Neural progenitor cell (in vitro differentiated cells): ENCODE measurements around the gene ABLIM2.

ENCODE experiments used
- CTCF ChIP-seq: fragments of 200-600 bp; sonication (generic); IDR thresholded peaks from 2 replicates; pipeline ENCODE4 v1.5.1; 2017; ENCODE audit warnings: antibody characterized with exemption, mild to moderate bottlenecking
- EZH2 ChIP-seq: fragments of 200-600 bp; sonication (generic); IDR thresholded peaks from 2 replicates; pipeline ENCODE4 v1.6.1; 2017; ENCODE audit warnings: antibody characterized with exemption, mild to moderate bottlenecking, moderate library complexity

GRCh38 chr4:8023696-8024033, 134.9 kb downstream of the ABLIM2 start:
- no peak for TF ChIP-seq CTCF
- no peak for TF ChIP-seq EZH2
